GM21576 (cell line): ENCODE measurements around the gene IFNL2.
"Not testable (repeated sequence)": the region's sequence is repeated elsewhere in the genome, so short reads cannot be mapped to it uniquely, and the experiment has no call there.

Source experiments
- ATAC-seq: cut with Tn5 transposase; IDR thresholded peaks from one replicate; pipeline ENCODE4 v1.9.1; 2021; ENCODE audit warnings: mild to moderate bottlenecking, moderate library complexity; ENCODE audit not compliant: unreplicated experiment

IFNL2 gene

DNA sequence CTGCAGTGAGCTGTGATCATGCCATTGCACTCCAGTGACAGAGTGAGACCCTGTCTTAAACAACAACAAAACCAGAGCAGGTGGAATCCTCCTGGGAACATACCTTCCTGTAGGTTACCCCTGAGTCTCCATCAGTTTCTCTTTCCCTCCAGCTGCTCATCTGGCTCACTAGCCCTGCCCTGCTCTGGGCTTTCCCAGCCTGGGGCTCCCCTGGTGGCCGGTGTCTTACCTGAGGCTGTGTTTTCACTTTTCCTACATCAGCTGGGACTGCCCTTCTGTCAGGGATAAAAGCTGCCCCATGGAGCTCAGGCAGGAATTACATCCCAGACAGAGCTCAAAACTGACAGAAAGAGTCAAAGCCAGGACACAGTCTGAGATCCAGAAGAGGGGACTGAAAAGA lies at the start of gene IFNL2:
TSS of gene IFNL2 (plus strand) at position 312 of the 400 bp plus-strand sequence. CDS start 173 bp downstream, outside the sequence.
- ATAC-seq, result not testable (repeated sequence)

DNA sequence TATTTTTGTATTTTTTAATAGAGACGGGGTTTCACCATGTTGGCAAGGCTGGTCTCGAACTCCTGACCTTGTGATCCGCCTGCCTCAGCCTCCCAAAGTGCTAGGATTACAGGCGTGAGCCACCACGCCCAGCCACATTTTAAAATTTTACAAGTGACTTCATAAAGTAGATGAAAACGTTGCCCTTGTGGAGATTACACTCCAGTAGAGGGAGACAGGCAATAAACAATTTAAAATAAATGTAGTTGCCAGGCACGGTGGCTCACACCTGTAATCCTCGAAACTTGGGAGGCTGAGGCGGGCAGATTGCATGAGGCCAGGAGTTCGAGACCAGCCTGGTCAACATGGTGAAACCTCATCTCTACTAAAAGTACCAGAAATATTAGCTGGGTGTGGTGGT lies 49.1 kb upstream of the IFNL2 start:
- not testable (repeated sequence) for ATAC-seq

DNA sequence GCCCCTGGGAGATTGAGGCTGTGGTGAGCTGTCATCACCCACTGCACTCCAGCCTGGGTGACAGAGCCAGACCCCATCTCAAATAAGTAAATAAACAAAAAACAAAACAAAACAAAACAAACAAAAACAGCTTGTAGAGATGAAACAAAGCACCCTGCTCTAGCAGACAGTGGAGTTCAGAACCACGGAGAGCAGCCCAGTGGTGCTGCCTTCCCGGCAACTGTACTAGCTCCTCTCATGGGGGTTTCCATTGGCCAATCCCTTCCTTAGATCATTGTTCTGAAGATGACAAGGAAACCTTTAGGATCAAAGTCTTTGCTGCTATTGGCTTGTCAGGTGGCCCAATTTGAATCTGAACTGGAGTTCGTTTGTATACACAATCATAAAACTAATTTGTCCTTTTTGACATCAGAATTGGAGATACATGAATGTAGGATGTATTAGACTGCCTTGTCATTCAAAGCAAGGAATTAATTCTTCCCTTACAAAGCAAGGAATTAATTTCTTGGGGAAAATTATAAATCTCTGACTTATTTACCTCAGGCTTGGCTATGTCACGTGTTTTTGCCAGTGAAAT lies 44.4 kb upstream of the IFNL2 start:
- ATAC-seq, result no peak

DNA sequence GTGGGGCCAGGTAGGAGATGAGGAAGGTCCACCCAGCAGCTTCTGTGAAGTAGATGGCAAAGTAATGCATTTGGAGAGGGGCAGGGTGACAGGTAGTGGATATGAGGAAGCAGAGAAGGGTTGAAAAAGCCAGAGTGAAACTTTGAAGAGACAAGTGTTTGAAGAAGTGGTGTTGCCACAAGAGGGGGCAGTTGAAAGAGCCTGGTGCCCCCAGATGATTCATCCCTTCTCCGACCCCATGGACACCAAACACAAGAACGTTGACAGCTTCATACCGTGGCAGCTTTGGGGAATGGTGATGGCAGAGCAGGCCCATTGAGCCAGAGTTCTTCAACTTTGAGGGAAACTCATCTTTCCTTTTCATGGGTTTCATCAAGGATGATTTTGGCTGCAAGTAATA lies 43.3 kb upstream of the IFNL2 start:
- no peak for ATAC-seq

DNA sequence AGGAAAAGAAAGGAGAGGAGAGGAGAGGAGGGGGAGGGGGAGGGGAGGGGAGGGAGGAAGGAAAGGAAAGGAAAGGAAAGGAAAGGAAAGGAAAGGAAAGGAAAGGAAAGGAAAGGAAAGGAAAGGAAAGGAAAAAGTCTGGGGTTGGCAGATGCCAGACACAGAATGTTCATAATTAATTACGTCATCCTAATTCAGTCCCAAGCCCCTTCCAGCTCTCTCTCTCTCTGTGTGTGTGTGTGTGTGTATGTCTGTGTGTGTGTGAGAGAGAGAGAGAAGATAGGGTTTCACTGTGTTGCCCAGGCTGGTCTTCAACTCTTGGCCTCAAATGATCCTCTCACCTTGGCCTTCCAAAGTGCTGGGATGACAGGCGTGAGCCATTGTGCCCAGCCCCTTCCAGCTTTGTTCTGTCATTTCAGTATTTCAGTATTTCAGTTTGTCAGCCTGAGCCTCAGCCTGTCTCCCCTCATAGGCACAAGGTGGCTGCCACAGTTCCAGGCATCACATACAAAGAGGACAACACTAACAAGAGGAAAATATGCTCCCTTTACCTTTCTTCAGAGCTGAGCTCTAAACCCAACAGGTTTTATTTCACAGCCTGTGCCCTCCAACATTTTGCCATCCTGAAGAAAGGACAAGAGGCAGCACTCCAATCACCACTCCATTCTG lies 38.0 kb upstream of the IFNL2 start:
- no peak for ATAC-seq

DNA sequence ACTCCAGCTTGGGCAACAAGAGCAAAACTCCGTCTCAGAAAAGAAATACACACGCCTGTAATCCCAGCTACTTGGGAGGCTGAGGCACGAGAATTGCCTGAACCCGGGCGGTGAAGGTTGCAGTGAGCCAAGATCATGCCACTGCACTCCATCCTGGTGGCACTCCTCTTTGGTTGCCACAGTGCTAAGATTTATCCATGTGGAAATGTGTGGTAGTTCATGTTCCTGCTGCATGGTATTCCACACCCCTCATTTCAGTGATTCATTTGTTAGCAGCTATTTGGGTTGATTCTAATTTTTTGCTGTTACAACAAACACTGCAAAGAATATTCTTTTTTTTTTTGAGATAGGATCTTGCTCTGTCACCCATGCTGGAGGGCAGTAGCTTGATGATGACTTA lies 35.5 kb upstream of the IFNL2 start:
- no peak for ATAC-seq

DNA sequence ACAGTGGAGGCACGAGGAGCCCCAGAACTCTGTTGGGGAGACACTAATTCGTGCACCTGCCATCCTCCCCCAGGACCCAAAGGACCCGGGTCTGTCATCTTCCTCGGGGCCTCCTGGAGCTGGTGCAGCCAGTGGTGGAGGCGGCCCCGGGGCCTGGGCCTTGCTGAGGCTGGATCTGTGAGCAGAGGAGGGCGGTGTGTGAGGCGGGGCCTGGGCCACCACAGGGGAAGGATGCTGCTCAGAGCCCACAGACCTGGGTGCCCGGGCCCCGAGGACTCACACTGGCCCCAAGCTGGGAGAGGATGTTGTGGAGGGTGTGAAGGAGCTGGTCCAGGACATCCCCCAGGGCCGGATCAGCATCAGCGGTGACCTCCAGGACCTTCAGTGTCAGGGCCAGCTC lies 31.7 kb upstream of the IFNL2 start:
- ATAC-seq, result no peak

DNA sequence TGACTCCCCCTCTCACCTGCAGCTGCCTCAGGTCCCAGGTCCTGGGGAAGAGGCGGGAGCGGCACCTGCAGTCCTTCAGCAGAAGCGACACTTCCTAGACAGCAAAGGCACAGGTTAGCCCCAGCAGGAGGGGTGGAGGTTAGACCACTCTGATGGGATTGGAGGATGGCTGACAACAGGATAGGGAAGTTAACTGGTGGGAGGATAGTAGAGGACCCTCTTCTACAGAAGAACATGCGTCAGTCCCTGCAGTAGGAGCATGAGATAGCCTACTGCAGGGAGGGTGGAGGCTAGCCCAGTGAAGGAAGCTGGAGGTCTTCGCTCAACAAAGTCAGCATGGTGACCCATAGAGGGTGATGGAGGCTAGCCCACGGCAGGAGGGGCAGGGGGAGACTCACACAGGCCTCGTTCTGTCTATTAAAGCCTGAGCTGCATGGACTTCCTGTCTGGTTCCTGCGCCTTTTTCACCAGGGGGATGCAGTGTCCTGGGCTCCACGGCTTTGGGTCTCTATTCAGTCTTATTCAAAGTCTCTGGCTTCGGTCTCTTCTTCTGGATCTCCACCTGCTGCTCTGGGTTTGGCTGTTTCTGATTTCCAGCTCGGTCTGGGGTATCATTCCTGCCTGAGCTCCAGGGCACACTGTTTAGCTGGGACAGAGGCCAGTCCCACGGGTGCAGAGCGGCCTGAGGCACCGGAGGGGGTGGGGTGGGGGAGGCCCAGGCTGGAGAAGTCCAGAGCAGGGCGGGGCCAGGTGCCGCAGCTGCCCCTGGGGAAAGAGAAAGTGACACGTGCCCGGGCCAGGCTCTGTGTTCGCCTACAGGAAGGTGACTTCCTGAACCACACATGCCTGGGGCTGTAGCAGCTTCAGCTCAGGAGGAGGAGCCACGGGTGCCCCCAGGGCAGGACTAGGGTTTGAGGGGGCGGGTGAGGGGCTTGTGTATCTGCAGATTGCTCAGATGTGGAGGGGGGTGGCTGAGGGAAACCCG lies 30.7 kb upstream of the IFNL2 start:
- peak; percentile 75 for ATAC-seq

DNA sequence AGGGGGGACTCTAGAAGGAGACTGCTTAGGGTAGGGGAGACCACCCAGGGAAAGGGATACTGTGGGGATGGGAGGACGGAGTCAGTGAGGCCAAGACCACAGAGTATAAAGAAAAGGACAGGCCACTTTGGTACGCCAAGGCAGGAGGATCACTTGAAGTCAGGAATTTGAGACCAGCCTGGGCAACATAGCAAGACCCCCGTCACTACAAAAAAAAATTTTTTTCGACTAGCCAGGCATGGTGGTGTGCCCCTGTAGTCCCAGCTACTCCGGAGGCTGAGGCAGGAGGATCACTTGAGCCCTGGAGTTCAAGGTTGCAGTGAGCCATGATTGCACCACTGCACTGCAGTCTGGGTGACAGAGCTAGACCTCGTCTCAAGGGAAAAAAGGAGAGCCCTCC lies 30.0 kb upstream of the IFNL2 start:
- no peak for ATAC-seq

DNA sequence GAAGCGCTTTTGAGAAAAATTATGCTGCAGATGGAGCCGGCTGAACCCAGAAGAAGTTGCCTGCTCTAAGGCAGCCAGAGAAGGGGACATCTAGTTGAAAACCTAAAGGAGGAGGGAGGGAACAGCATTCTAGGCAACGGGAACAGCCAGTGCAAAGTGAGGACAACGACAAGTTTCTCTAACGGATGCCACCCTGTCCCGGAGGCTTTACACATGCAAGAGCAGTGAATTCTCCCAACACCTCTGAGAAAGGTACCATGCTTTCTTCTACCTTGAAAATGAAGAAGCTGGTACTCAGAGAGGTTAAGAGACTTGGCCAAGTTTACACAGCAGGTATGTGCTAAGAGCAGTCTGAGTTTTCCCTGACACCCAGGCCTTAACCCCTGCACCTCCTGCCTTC lies 29.3 kb upstream of the IFNL2 start:
- no peak for ATAC-seq

DNA sequence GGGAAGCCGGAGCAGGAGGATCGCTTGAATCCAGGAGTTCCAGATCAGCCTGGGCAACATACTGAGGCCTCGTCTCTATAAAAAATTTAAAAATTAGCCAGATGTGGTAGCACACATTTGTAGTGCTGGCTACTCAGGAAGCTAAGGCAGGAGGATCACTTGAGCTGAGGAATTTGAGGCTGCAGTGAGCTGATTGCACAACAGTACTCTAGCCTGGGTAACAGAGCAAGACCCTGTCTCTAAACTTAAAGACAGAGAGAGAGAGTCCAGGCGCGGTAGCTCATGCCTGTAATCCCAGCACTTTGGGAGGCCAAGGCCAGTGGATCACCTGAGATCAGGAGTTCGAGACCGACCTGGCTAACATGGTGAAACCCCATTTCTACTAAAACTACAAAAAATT lies 27.8 kb upstream of the IFNL2 start:
- no peak for ATAC-seq

DNA sequence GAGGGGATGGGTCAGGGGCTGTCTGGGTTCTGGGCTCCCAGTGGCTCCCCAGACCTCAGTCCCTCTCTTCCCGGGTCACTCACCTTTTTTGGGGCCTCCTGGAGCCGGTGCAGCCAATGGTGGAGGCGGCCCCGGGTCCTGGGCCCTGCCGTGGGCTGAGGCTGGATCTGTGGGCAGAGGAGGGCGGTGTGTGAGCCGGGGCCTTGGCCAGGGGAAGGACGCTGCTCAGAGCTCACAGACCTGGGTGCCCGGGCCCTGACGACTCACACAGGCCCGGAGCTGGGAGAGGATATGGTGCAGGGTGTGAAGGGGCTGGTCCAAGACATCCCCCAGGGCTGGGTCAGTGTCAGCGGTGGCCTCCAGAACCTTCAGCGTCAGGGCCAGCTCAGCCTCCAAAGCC lies 24.5 kb upstream of the IFNL2 start:
- not testable (repeated sequence) for ATAC-seq

DNA sequence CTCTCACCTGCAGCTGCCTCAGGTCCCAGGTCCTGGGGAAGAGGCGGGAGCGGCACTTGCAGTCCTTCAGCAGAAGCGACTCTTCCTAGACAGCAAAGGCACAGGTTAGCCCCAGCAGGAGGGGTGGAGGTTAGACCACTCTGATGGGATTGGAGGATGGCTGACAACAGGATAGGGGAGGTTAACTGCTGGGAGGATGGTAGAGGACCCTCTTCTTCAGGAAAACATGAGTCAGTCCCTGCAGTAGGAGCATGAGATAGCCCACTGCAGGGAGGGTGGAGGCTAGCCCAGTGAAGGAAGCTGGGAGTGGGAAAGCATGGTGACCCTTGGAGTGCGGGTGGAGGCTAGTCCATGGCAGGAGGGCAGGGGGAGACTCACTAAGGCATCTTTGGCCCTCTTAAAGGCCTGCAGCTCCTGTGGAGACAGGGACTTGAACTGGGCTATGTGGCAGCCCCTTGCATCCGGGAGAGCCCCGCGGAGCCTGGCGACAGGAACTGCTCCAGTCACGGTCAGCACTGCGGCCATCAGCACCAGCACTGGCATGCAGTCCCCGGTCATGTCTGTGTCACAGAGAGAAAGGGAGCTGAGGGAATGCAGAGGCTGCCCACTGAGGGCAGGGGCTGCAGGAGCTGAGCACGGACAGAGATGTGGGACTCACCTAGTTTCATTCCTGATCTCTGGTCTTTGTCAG lies 23.6 kb upstream of the IFNL2 start, which contains the start of gene IFNL3:
TSS of gene IFNL3 (minus strand) at position 597 of the 691 bp plus-strand sequence. CDS start at position 558, 39 bp downstream.
- not testable (repeated sequence) for ATAC-seq

DNA sequence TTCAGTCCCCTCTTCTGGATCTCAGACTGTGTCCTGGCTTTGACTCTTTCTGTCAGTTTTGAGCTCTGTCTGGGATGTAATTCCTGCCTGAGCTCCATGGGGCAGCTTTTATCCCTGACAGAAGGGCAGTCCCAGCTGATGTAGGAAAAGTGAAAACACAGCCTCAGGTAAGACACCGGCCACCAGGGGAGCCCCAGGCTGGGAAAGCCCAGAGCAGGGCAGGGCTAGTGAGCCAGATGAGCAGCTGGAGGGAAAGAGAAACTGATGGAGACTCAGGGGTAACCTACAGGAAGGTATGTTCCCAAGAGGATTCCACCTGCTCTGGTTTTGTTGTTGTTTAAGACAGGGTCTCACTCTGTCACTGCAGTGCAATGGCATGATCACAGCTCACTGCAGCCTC lies 23.0 kb upstream of the IFNL2 start:
- ATAC-seq, result not testable (repeated sequence)

DNA sequence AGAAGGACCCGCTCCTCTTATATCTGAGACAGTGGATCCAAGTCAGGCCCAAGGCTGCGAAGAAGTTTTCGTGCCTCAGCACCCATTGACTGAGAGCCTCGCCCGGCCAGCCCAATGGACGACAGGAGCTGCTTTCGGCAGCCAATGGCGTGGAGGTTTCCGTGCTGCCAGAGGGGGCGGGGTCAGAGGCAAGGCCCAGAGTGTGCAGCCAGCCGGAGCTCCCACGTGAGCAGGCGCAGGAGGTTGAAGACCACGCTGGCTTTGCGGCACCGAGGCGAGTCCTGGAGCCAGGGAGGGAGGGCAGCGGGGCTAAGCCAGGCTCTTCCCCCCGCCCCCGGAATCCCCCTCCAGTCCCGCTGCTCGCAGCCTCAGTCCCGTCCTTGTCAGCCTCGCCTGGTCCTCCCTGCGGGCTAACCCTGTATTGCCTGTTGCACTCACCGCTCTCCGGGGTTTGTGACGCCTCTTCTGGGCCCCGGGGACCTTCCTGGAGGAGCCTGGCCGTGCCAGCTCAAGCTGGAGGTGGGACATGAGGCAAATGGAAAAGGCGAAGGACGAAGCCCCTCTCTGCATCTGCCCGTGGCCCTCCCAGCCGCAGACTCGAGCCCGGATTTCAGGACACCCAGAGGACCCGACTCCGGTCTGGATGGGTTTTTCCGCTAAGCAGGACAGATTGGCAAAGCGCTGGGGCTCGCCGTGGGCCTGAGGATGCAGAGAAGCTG lies 21.1 kb upstream of the IFNL2 start:
- ATAC-seq, result no peak

DNA sequence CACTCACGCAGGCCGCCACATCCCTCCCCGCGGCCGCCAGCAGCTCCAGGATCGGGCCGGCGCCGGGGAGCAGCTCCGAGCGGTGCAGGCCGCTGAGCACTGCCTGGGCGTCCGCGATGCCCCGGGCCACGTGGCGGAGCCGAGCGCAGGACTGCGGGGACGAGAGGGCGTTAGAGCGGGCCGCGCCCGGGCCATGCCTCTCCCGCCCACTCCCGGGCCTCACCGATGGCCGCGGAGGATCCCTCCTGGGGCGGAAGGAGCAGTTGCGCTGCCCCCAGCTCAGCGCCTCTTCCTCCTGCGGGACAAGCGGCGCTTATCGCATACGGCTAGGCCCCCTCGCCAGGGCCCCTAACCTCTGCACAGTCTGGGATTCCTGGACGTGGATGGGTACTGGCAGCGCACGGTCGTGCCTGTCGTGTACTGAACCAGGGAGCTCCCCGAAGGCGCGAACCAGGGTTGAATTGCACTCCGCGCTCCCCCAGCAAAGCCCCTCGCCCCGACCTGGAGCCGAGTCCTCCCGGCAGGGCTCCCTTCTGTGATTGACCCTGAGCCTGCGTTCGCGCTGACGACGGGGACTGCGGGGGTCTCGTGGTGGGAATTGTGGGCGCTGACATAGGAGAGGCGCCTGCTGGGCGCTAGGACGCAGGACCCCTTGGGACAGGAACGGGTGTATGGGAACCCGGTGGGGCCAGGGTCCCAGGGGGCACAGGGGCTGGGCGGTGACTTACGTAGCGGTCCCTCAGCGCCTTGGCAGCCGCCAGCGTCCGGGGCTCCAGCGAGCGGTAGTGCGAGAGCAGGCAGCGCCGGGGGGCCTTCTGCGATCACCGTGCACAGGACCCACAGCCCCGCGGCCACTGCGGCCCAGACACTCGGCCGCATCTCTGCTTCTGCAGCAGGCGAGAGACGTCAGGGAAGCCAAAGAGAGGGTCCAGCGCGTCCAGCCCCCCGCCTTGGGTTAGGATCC lies 20.2 kb upstream of the IFNL2 start:
- ATAC-seq, result no peak

DNA sequence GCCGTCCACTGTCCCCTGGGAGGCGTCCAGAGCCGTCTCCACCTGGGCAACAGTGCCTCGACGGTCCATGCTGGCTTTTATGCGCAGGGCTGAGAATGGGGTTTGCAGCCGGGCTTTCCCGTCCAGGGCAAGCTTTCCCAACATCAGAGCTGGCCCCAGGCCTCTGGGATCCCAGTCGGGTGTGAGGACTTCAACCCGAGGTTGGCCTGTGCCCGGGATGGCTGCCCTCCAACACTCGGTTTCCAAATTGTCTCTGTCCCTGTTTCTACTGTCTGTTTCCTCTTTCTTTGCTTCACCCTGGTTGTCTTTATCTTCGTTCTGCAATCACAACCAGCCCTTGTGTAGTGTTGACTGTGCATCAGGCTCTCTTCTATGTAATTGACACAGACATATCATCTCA lies 19.4 kb upstream of the IFNL2 start, which contains the start of gene IFNL4:
TSS of gene IFNL4 (minus strand) at position 51 of the 400 bp plus-strand sequence.
- ATAC-seq, result no peak

DNA sequence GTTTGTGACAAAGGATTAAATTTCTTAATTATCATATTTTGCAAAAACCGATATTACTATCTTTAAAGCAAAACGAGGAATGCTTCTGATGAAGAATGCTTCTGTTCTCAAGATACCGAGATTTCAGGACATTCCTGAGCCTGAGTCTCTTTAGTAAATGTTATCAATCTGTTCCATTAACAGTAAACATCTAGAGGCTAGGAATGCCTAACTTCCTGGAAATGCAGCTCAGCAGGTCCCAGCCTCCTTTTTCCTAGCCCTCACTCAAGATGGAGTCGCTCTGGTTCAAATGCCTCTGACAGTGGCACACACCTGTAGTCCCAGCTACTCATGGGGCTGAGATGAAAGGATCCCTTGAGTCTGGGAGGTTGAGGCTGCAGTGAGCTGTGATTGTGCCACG lies 17.1 kb upstream of the IFNL2 start:
- no peak for ATAC-seq

DNA sequence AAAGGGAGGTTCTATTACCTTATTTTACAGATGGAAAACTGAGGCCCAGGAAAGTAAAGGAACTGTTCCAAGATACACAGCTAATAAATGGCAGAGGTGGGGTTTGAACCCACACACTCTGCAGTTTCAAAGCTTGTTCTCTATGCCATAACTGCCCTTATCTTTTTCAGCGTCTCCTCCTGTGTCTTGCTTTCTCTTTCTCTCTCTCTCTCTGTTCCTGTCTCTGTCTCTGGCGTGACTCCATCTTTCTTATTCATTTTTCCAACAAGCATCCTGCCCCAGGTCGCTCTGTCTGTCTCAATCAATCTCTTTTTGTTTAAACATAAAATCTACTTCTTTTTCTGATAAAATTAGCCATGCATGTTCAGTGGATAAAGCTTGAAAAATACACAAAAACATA lies 16.4 kb upstream of the IFNL2 start:
- no peak for ATAC-seq
